Activated T-cell treated with anti-CD3 and anti-CD28 coated beads, Interleukin-2, amount 50 U/mL, for 4 hours (primary cell): ENCODE measurements around the gene KCTD4. TPM values are rescaled to one million over a fixed set of nuclear protein-coding genes. Genes with fewer than 3 reads are reported as not detected.

ENCODE experiments used
- ATAC-seq, 2 donors: fragments of 200-7000 bp; cut with Tn5 transposase; one replicate each; pipeline ENCODE4 v1.10.0; 2021
- DNase-seq: peaks from one replicate; pipeline ENCODE4 v3.0.0-alpha.2; 2020
- H3K27me3 Mint-ChIP-seq: one replicate; pipeline ENCODE4 v1.8.0; 2021; ENCODE audit warnings: low read depth, mixed read lengths
- H3K36me3 Mint-ChIP-seq: one replicate; pipeline ENCODE4 v1.8.0; 2022; ENCODE audit warnings: mixed read lengths; ENCODE audit not compliant: insufficient read depth
- H3K4me1 Mint-ChIP-seq: one replicate; pipeline ENCODE4 v1.8.0; 2021; ENCODE audit warnings: low read depth, mixed read lengths
- H3K4me3 Mint-ChIP-seq: one replicate; pipeline ENCODE4 v1.8.0; 2021; ENCODE audit warnings: mild to moderate bottlenecking, moderate library complexity, mixed read lengths
- H3K9me3 Mint-ChIP-seq: one replicate; pipeline ENCODE4 v1.8.0; 2021; ENCODE audit warnings: mixed read lengths
- total RNA-seq, 3 donors: library from RNA; stranded (reverse); gene quantifications; one replicate each; pipeline ENCODE4 v1.2.1, GENCODE V29; 2021

Gene KCTD4
- total RNA-seq, 3 donors from 2014 or later = not detected

- H3K9me3 Mint-ChIP-seq = no peaks in the 10 kb centered on the region
- DNase-seq = no peak
- no peak overlapping the region for H3K4me3 Mint-ChIP-seq
- H3K36me3 Mint-ChIP-seq = peaks cover 17% of the 10 kb centered on the region
- H3K4me1 Mint-ChIP-seq = peaks cover 4% of the 10 kb centered on the region
- H3K27me3 Mint-ChIP-seq = no peaks in the 10 kb centered on the region
- no peak for ATAC-seq
Measured at GRCh38 chr13:45224176-45224575, 23.3 kb upstream of the KCTD4 start.

- peaks cover 6% of the 10 kb centered on the region for H3K4me1 Mint-ChIP-seq
- no peak overlapping the region for H3K4me3 Mint-ChIP-seq
- no peak for ATAC-seq
- peaks cover 11% of the 10 kb centered on the region for H3K36me3 Mint-ChIP-seq
- H3K27me3 Mint-ChIP-seq = no peaks in the 10 kb centered on the region
- DNase-seq = no peak
- H3K9me3 Mint-ChIP-seq = no peaks in the 10 kb centered on the region
Measured at GRCh38 chr13:45222919-45223318, 22.1 kb upstream of the KCTD4 start.

GRCh38 chr13:45222516-45222915, 21.7 kb upstream of the KCTD4 start:
- DNase-seq (no peak), ATAC-seq (no peak)
- Mint-ChIP-seq H3K4me3 (no peak overlapping the region), H3K9me3 (no peaks in the 10 kb centered on the region), H3K4me1 (peaks cover 6% of the 10 kb centered on the region), H3K27me3 (no peaks in the 10 kb centered on the region), H3K36me3 (peaks cover 10% of the 10 kb centered on the region)

GRCh38 chr13:45220403-45220802, 19.6 kb upstream of the KCTD4 start:
- H3K4me1 Mint-ChIP-seq = peaks cover 4% of the 10 kb centered on the region
- H3K36me3 Mint-ChIP-seq = peaks cover 13% of the 10 kb centered on the region

GRCh38 chr13:45219938-45220375, 19.1 kb upstream of the KCTD4 start:
- Mint-ChIP-seq H3K27me3 (no peaks in the 10 kb centered on the region), H3K4me3 (no peak overlapping the region), H3K9me3 (no peaks in the 10 kb centered on the region), H3K36me3 (peaks cover 13% of the 10 kb centered on the region), H3K4me1 (peaks cover 4% of the 10 kb centered on the region)
- ATAC-seq = no peak
- DNase-seq = no peak

More at GRCh38 chr13:45220403-45220802, 19.6 kb upstream of the KCTD4 start:
- H3K9me3 Mint-ChIP-seq = no peaks in the 10 kb centered on the region
- no peaks in the 10 kb centered on the region for H3K27me3 Mint-ChIP-seq
- ATAC-seq = no peak
- no peak for DNase-seq
- H3K4me3 Mint-ChIP-seq = no peak overlapping the region

GRCh38 chr13:45219123-45219891, 18.5 kb upstream of the KCTD4 start:
- ATAC-seq (no peak), DNase-seq (no peak)
- Mint-ChIP-seq H3K36me3 (peaks cover 13% of the 10 kb centered on the region), H3K4me1 (peaks cover 4% of the 10 kb centered on the region), H3K27me3 (no peaks in the 10 kb centered on the region), H3K4me3 (no peak overlapping the region), H3K9me3 (no peaks in the 10 kb centered on the region)

GRCh38 chr13:45218689-45219088, 17.8 kb upstream of the KCTD4 start:
- no peak for ATAC-seq
- DNase-seq = no peak
- Mint-ChIP-seq H3K4me3 (no peak overlapping the region), H3K9me3 (no peaks in the 10 kb centered on the region), H3K4me1 (peaks cover 4% of the 10 kb centered on the region), H3K36me3 (peaks cover 13% of the 10 kb centered on the region), H3K27me3 (no peaks in the 10 kb centered on the region)

- H3K4me1 Mint-ChIP-seq = peaks cover 4% of the 10 kb centered on the region
- no peaks in the 10 kb centered on the region for H3K27me3 Mint-ChIP-seq
- ATAC-seq (peak; percentile 48 to 51), DNase-seq (no peak)
- H3K4me3 Mint-ChIP-seq = no peak overlapping the region
- peaks cover 16% of the 10 kb centered on the region for H3K36me3 Mint-ChIP-seq
- no peaks in the 10 kb centered on the region for H3K9me3 Mint-ChIP-seq
Measured at GRCh38 chr13:45216193-45216592, 15.3 kb upstream of the KCTD4 start.

GRCh38 chr13:45215392-45216077, 14.7 kb upstream of the KCTD4 start:
- no peak for ATAC-seq
- Mint-ChIP-seq H3K4me1 (peaks cover 4% of the 10 kb centered on the region), H3K9me3 (no peaks in the 10 kb centered on the region), H3K4me3 (no peak overlapping the region), H3K27me3 (no peaks in the 10 kb centered on the region), H3K36me3 (peaks cover 18% of the 10 kb centered on the region)
- no peak for DNase-seq

- no peak overlapping the region for H3K4me3 Mint-ChIP-seq
- DNase-seq = no peak
- peaks cover 38% of the 10 kb centered on the region for H3K36me3 Mint-ChIP-seq
- H3K27me3 Mint-ChIP-seq = no peaks in the 10 kb centered on the region
- ATAC-seq = no peak
- H3K4me1 Mint-ChIP-seq = peaks cover 26% of the 10 kb centered on the region
- no peaks in the 10 kb centered on the region for H3K9me3 Mint-ChIP-seq
Measured at GRCh38 chr13:45209229-45209628, 8.4 kb upstream of the KCTD4 start.

- peaks cover 34% of the 10 kb centered on the region for H3K36me3 Mint-ChIP-seq
- ATAC-seq (no peak), DNase-seq (no peak)
- H3K4me1 Mint-ChIP-seq = peaks cover 26% of the 10 kb centered on the region
- H3K4me3 Mint-ChIP-seq = no peak overlapping the region
- H3K27me3 Mint-ChIP-seq = no peaks in the 10 kb centered on the region
- no peaks in the 10 kb centered on the region for H3K9me3 Mint-ChIP-seq
Measured at GRCh38 chr13:45208132-45208531, 7.3 kb upstream of the KCTD4 start.

- Mint-ChIP-seq H3K36me3 (peaks cover 35% of the 10 kb centered on the region), H3K9me3 (no peaks in the 10 kb centered on the region), H3K27me3 (no peaks in the 10 kb centered on the region), H3K4me3 (no peak overlapping the region), H3K4me1 (peaks cover 26% of the 10 kb centered on the region)
- DNase-seq (no peak), ATAC-seq (no peak)
Measured at GRCh38 chr13:45207319-45207718, 6.5 kb upstream of the KCTD4 start.

- peaks cover 26% of the 10 kb centered on the region for H3K4me1 Mint-ChIP-seq
- no peaks in the 10 kb centered on the region for H3K9me3 Mint-ChIP-seq
- DNase-seq (no peak), ATAC-seq (peak; percentile 93 to 95)
- no peak overlapping the region for H3K4me3 Mint-ChIP-seq
- no peaks in the 10 kb centered on the region for H3K27me3 Mint-ChIP-seq
- peaks cover 38% of the 10 kb centered on the region for H3K36me3 Mint-ChIP-seq
Measured at GRCh38 chr13:45206340-45206739, 5.5 kb upstream of the KCTD4 start.

- H3K27me3 Mint-ChIP-seq = no peaks in the 10 kb centered on the region
- H3K36me3 Mint-ChIP-seq = peaks cover 31% of the 10 kb centered on the region
- no peaks in the 10 kb centered on the region for H3K9me3 Mint-ChIP-seq
- DNase-seq (no peak), ATAC-seq (no peak)
- no peak overlapping the region for H3K4me3 Mint-ChIP-seq
- peaks cover 26% of the 10 kb centered on the region for H3K4me1 Mint-ChIP-seq
Measured at GRCh38 chr13:45205124-45205523, 4.3 kb upstream of the KCTD4 start.

GRCh38 chr13:45199711-45200110, 1.1 kb downstream of the KCTD4 start:
- no peak for ATAC-seq
- Mint-ChIP-seq H3K4me1 (peaks cover 9% of the 10 kb centered on the region), H3K36me3 (peaks cover 15% of the 10 kb centered on the region), H3K27me3 (no peaks in the 10 kb centered on the region), H3K9me3 (no peaks in the 10 kb centered on the region), H3K4me3 (no peak overlapping the region)
- DNase-seq = no peak
